IMR-90 (cell line): ENCODE results near the gene ASCL1. TPM values are rescaled to one million over a fixed set of nuclear protein-coding genes. Genes with fewer than 3 reads are reported as not detected.

Source experiments
- ATAC-seq: fragments of 200-7000 bp; cut with Tn5 transposase; 2 replicates; pipeline ENCODE4 v1.9.1; 2020; ENCODE audit warnings: low read depth, mild to moderate bottlenecking, moderate library complexity
- BruUV-seq: library from RNA; stranded (reverse); fragments of 400-500 nt; replicated peaks from 2 replicates; lab custom pipeline; 2021; lab: Mats Ljungman, UMichigan
- CTCF ChIA-PET: fragments of 300-600 bp; formaldehyde crosslinking; extraction: SDS; loops from one replicate; lab custom pipeline; 2021; ENCODE audit warnings: antibody characterized with exemption; lab: Yijun Ruan, JAX
- POLR2A ChIA-PET: fragments of 300-600 bp; sonication (Branson Sonifier 250); formaldehyde crosslinking; loops from one replicate; lab custom pipeline; 2022; ENCODE audit warnings: antibody characterized with exemption; ENCODE audit not compliant: unreplicated experiment; lab: Charles Lee
- DNase-seq: peaks from one replicate; pipeline ENCODE4 v3.0.0; 2013
- H2AFZ ChIP-seq: replicated peaks from 2 replicates; pipeline ENCODE3; 2013; ENCODE audit warnings: low read length, mild to moderate bottlenecking; ENCODE audit not compliant: poor library complexity
- H2AK5ac ChIP-seq: 2 replicates; pipeline ENCODE4 v1.6.1; 2013; ENCODE audit warnings: low read depth, low read length, inconsistent platforms
- H2AK9ac ChIP-seq: replicated peaks from 2 replicates; pipeline ENCODE3; 2013; ENCODE audit warnings: mild to moderate bottlenecking, low read depth, low read length, moderate library complexity; ENCODE audit not compliant: poor library complexity
- H2BK120ac ChIP-seq: 2 replicates; pipeline ENCODE4 v1.6.1; 2013; ENCODE audit warnings: low read depth, low read length, inconsistent platforms
- H2BK15ac ChIP-seq: 3 replicates; pipeline ENCODE4 v1.6.1; 2013; ENCODE audit warnings: low read depth, low read length, inconsistent platforms
- H2BK20ac ChIP-seq: 2 replicates; pipeline ENCODE4 v1.6.1; 2013; ENCODE audit warnings: low read depth, mild to moderate bottlenecking, inconsistent platforms, low read length, moderate library complexity
- H2BK5ac ChIP-seq: 2 replicates; pipeline ENCODE4 v1.6.1; 2013; ENCODE audit warnings: mild to moderate bottlenecking, low read depth, low read length, inconsistent platforms; ENCODE audit not compliant: poor library complexity, severe bottlenecking
- H3K14ac ChIP-seq: replicated peaks from 2 replicates; pipeline ENCODE4 v1.6.1; 2013; ENCODE audit warnings: low read depth, low read length, inconsistent platforms
- H3K18ac ChIP-seq: 2 replicates; pipeline ENCODE4 v1.6.1; 2013; ENCODE audit warnings: low read depth, low read length, control low read depth
- H3K23ac ChIP-seq: 2 replicates; pipeline ENCODE4 v1.6.1; 2013; ENCODE audit warnings: low read depth, low read length, inconsistent platforms
- H3K27ac ChIP-seq: 2 replicates; pipeline ENCODE4 v1.5.1; 2013; ENCODE audit warnings: mild to moderate bottlenecking, control low read depth, low read length; ENCODE audit not compliant: insufficient read depth
- H3K27me3 ChIP-seq: 2 replicates; pipeline ENCODE4 v1.6.1; 2013; ENCODE audit warnings: low read length; ENCODE audit not compliant: control insufficient read depth, insufficient read depth
- H3K36me3 ChIP-seq: 2 replicates; pipeline ENCODE4 v1.6.1; 2013; ENCODE audit warnings: low read length, mixed read lengths; ENCODE audit not compliant: control insufficient read depth, insufficient read depth
- H3K4ac ChIP-seq: 2 replicates; pipeline ENCODE4 v1.6.1; 2013; ENCODE audit warnings: low read depth, low read length, inconsistent platforms
- H3K4me1 ChIP-seq: 2 replicates; pipeline ENCODE4 v1.6.1; 2013; ENCODE audit warnings: low read length, mixed read lengths; ENCODE audit not compliant: control insufficient read depth, insufficient read depth
- H3K4me2 ChIP-seq: 2 replicates; pipeline ENCODE4 v1.6.1; 2013; ENCODE audit warnings: low read depth, mild to moderate bottlenecking, control low read depth, low read length, moderate library complexity
- H3K4me3 ChIP-seq: 2 replicates; pipeline ENCODE4 v1.5.1; 2013; ENCODE audit warnings: low read depth, mild to moderate bottlenecking, control low read depth, low read length, moderate library complexity; ENCODE audit not compliant: insufficient read depth
- H3K56ac ChIP-seq: 2 replicates; pipeline ENCODE4 v1.6.1; 2013; ENCODE audit warnings: low read length, inconsistent platforms; ENCODE audit not compliant: insufficient read depth; ENCODE audit errors: extremely low read depth
- H3K79me1 ChIP-seq, 2 experiments: 2 replicates each; pipeline ENCODE4 v1.6.1; 2013; ENCODE audit warnings: low read length in 2 of 2, inconsistent platforms in 1 of 2, low read depth in 1 of 2
- H3K9ac ChIP-seq: 2 replicates; pipeline ENCODE4 v1.6.1; 2013; ENCODE audit warnings: low read depth, low read length, control low read depth
- H3K9me1 ChIP-seq: 2 replicates; pipeline ENCODE4 v1.6.1; 2013; ENCODE audit warnings: low read length, inconsistent platforms; ENCODE audit not compliant: insufficient read depth
- H3K9me3 ChIP-seq: 2 replicates; pipeline ENCODE4 v1.6.1; 2013; ENCODE audit warnings: low read length; ENCODE audit not compliant: control insufficient read depth, insufficient read depth
- H4K20me1 ChIP-seq: 2 replicates; pipeline ENCODE4 v1.6.1; 2013; ENCODE audit warnings: low read length, inconsistent platforms; ENCODE audit not compliant: insufficient read depth
- H4K5ac ChIP-seq: 2 replicates; pipeline ENCODE4 v1.6.1; 2013; ENCODE audit warnings: mild to moderate bottlenecking, low read depth, low read length, control low read depth
- H4K8ac ChIP-seq, 2 experiments: 2 replicates each; pipeline ENCODE4 v1.6.1; 2013; ENCODE audit warnings: low read depth in 2 of 2, low read length in 2 of 2, control low read depth in 1 of 2, inconsistent platforms in 1 of 2
- H4K91ac ChIP-seq: 2 replicates; pipeline ENCODE4 v1.6.1; 2013; ENCODE audit warnings: low read depth, low read length, inconsistent platforms; ENCODE audit not compliant: insufficient read depth
- BHLHE40 ChIP-seq: fragments of 150-350 bp; IDR thresholded peaks from 2 replicates; pipeline ENCODE4 v1.6.1; 2016; ENCODE audit warnings: mild to moderate bottlenecking, low read depth, low read length
- MAFK ChIP-seq: IDR thresholded peaks from 2 replicates; pipeline ENCODE4 v1.6.1; 2012; ENCODE audit warnings: low read depth, low read length, improper control_type of control experiment
- MXI1 ChIP-seq: IDR thresholded peaks from 2 replicates; pipeline ENCODE4 v1.6.1; 2012; ENCODE audit warnings: low read depth, mild to moderate bottlenecking, low read length, moderate library complexity, borderline replicate concordance
- WGBS, 2 experiments: methylation state at CpG; one replicate each; pipeline versions ENCODE4 v1.1.5 to v1.1.7; 2013; ENCODE audit warnings: missing lambda C conversion rate in 2 of 2; ENCODE audit not compliant: insufficient read length in 1 of 2; ENCODE audit errors: extremely low coverage in 2 of 2; 5-methylcytosine and 5-hydroxymethylcytosine counted together
- dilution Hi-C: fragments of 300-500 bp; cut with HindIII; formaldehyde crosslinking; loops from one replicate; pipeline ENCODE4 v1.14.3; 2018; ENCODE audit warnings: low sequenced_read_pairs; ENCODE audit not compliant: unreplicated experiment
- in situ Hi-C: fragments of 300-500 bp; cut with MboI; formaldehyde crosslinking; loops from 3 replicates; pipeline ENCODE4 v1.14.3; 2019; ENCODE audit warnings: low sequenced_read_pairs, inconsistent platforms, mixed read lengths
- intact Hi-C: fragments of 100-400 bp; cut with micrococcal nuclease; formaldehyde crosslinking; loops from 2 replicates; pipeline ENCODE4 v1.10.0; 2022
- polyA plus RNA-seq, 3 experiments: library from polyadenylated mRNA; depleted of rRNA; stranded (reverse); fragments of >200 nt; gene quantifications; 2 replicates each; pipeline ENCODE4 v1.2.3, GENCODE V29; 2012; ENCODE audit warnings: low replicate concordance in 1 of 3
- total RNA-seq: library from RNA; depleted of rRNA; stranded (reverse); fragments of >200 nt; gene quantifications from 2 replicates; pipeline ENCODE4 v1.2.3, GENCODE V29; 2012
- TF ChIP-seq, protein P1 (sequence below): conservative IDR thresholded peaks from 2 replicates; pipeline ENCODE4 v1.5.1; 2012; ENCODE audit warnings: mild to moderate bottlenecking, low read depth, low read length, improper control_type of control experiment

The ASCL1 gene
- total and polyA plus RNA-seq, 2 of the 4 experiments (the other 2 are of a cell fraction) = not detected

DNA sequence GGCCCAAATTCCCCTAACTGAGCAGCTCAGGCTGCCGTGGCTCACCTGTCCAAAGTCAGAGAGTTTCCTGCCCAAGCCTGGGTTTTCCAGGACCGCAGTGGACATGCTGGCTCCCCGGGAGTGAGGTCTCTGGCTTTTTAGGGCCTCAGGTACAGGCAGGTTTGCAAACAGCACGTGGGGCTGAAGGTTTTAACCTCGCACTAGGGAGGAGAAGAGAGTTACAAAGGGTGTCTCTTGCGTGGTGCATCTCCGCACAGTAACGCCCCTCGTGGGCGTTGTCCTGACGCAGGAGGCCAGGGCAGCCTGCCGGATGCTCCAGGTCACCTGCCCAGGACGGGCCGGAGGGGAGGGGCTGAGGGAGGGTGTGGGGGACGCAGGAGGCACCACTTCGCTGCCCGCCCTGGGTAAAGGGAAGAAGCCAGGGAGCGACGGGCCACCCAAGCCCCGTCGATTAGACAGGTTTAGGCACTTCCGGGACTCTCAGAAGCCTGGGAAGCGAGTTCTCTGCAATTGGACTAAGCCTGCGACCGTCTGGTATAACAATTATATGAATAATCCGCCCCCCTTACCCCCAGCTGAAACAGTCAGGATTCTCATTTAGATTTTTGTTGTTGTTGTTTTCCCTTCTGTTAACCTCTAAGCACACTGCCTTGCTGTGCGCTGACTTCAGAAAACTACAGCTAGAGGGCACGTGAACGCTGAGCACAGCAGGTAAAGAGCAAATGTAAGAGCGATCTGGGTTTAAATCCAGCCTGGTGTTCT, 40.3 kb upstream of the ASCL1 start, which contains the start of gene PAH:
TSS of gene PAH (minus strand) at position 219 of the 762 bp plus-strand sequence. CDS start at position 105, 114 bp downstream.
- no TSS peak for BruUV-seq
- Histone ChIP-seq H2AK9ac (no peak within 1 kb of the TSS), H4K5ac (no peak within 1 kb of the TSS), H3K4me3 (no peak within 1 kb of the TSS), H3K23ac (no peak within 1 kb of the TSS), H4K8ac (no peak within 1 kb of the TSS), H3K9ac (no peak within 1 kb of the TSS), H2BK15ac (no peak within 1 kb of the TSS), H2AK5ac (no peak within 1 kb of the TSS), H2BK120ac (no peak within 1 kb of the TSS), H3K4me2 (no peak within 1 kb of the TSS), H3K27me3 (no peaks in the 10 kb centered on the region), H2AFZ (no peak within 1 kb of the TSS), H3K4ac (no peak within 1 kb of the TSS), H3K79me1 (no peaks in the 10 kb centered on the region), H2BK20ac (no peak within 1 kb of the TSS), H4K91ac (no peak within 1 kb of the TSS), H3K56ac (no peak within 1 kb of the TSS), H4K20me1 (no peaks in the 10 kb centered on the region), H3K4me1 (no peaks in the 10 kb centered on the region), H3K27ac (no peak within 1 kb of the TSS), H3K14ac (no peak within 1 kb of the TSS), H3K18ac (no peak within 1 kb of the TSS), H3K9me3 (peaks cover 2% of the 10 kb centered on the region; the same call in 1 of the 2 replicates), H2BK5ac (no peak within 1 kb of the TSS), H3K9me1 (no peaks in the 10 kb centered on the region), H3K36me3 (no peaks in the 10 kb centered on the region)
- dilution Hi-C loops (no loop called here), intact Hi-C loops (no loop called here), in situ Hi-C loops (no loop called here)
- 40% methylated on average over 1 of the region's 30 CpGs; no CpG with 5 or more reads in 1 of the 2 experiments for WGBS, 2 experiments
- POLR2A ChIA-PET = no interaction called here
- no peak for TF ChIP-seq BHLHE40
- no peak for TF ChIP-seq MXI1
- no peak for TF ChIP-seq MAFK
- TF ChIP-seq, protein P1, sequence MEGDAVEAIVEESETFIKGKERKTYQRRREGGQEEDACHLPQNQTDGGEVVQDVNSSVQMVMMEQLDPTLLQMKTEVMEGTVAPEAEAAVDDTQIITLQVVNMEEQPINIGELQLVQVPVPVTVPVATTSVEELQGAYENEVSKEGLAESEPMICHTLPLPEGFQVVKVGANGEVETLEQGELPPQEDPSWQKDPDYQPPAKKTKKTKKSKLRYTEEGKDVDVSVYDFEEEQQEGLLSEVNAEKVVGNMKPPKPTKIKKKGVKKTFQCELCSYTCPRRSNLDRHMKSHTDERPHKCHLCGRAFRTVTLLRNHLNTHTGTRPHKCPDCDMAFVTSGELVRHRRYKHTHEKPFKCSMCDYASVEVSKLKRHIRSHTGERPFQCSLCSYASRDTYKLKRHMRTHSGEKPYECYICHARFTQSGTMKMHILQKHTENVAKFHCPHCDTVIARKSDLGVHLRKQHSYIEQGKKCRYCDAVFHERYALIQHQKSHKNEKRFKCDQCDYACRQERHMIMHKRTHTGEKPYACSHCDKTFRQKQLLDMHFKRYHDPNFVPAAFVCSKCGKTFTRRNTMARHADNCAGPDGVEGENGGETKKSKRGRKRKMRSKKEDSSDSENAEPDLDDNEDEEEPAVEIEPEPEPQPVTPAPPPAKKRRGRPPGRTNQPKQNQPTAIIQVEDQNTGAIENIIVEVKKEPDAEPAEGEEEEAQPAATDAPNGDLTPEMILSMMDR = no peak
- CTCF ChIA-PET = no interaction called here
- ATAC-seq = no peak
- no peak for DNase-seq
